22Rv1 (cell line): ENCODE results near the gene HCN2.
"Not testable (repeated sequence)": the region's sequence is repeated elsewhere in the genome, so short reads cannot be mapped to it uniquely, and the experiment has no call there.

ENCODE experiments used
- H3K27ac ChIP-seq: fragments of 450-650 bp; 2 replicates; pipeline ENCODE4 v1.5.1; 2017
- ZFX ChIP-seq: fragments of 450-650 bp; IDR thresholded peaks from 2 replicates; pipeline ENCODE4 v1.6.1; 2017; ENCODE audit warnings: antibody characterized with exemption, borderline replicate concordance
- TF ChIP-seq, protein P1 (sequence below): fragments of 450-650 bp; IDR thresholded peaks from 2 replicates; pipeline ENCODE4 v1.5.1; 2017; ENCODE audit warnings: mild to moderate bottlenecking

HCN2 gene

DNA sequence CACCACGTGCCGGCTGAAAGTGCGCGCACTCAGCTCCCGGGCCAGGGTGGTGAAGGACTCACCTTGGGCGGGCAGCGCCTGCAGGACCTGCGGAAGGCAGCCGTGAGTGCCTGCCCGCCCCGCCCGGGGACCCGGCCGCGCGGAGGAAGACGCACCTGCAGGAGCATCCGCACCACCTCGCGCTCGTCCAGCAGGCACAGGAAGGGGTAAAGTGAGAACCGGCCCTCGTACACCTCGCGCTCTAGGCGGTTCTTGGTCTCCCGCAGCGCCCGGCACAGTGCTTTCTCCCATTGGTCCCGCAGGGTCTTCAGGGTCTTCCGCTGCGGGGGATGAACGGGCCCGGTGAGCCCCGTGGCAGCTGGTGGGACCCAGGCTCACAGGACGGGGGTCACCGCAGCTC lies 33.0 kb downstream of the HCN2 start:
- TF ChIP-seq, protein P1, sequence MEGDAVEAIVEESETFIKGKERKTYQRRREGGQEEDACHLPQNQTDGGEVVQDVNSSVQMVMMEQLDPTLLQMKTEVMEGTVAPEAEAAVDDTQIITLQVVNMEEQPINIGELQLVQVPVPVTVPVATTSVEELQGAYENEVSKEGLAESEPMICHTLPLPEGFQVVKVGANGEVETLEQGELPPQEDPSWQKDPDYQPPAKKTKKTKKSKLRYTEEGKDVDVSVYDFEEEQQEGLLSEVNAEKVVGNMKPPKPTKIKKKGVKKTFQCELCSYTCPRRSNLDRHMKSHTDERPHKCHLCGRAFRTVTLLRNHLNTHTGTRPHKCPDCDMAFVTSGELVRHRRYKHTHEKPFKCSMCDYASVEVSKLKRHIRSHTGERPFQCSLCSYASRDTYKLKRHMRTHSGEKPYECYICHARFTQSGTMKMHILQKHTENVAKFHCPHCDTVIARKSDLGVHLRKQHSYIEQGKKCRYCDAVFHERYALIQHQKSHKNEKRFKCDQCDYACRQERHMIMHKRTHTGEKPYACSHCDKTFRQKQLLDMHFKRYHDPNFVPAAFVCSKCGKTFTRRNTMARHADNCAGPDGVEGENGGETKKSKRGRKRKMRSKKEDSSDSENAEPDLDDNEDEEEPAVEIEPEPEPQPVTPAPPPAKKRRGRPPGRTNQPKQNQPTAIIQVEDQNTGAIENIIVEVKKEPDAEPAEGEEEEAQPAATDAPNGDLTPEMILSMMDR = no peak
- no peak for TF ChIP-seq ZFX
- no peak overlapping the region for H3K27ac ChIP-seq

DNA sequence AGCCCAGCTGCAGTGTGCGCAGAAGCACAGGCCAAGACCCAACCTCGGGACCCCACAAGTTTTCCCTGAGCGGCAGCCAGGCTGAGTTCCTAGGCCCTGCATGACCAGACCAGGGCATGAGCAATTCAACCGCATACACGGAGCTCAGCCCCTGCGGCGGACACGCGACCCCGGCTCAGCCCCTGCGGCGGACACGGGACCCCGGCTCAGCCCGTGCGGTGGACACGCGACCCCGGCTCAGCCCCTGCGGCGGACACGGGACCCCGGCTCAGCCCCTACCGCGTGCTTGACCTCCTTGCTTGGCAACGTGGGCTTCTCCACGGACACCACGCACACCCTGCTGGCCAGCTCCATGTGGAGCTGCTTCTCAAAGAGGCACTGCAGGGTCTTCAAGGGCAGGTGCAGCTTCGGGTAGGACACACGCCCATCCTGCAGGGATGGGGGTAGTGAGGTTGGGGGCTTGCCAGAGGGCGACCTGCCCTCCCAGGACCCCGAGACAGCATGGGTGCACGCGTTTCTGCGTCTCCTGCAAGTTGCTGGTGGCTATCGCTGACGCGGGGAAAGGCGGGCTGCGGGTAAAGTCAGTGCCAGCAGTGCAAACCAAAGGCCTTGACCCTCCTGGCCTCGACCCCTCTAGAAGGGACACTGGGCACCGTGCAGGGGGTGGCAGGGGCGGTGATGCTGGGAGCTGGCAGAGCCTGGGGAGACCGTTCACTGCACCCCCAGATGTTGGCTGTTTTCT lies 33.7 kb downstream of the HCN2 start:
- H3K27ac ChIP-seq = no peak overlapping the region
- no peak for TF ChIP-seq ZFX
- TF ChIP-seq, protein P1 = no peak

DNA sequence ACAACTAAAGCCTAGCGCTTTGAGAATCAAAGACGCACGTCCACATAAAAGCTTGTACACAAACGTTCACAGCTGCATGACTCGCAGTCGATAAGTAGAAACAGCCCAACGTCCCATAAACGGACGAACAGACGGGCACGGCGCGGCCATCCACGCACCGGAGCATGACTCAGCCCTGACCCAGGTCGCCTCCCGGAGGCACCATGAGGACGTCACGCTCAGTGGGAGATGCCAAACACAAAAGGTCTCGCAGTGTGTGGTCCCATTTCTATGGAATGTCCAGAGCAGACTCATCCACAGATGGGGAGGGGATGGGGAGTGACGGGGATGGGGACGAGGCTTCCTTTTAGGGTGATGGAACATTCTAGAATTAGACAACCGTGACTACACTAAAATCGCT lies 34.3 kb downstream of the HCN2 start:
- TF ChIP-seq, protein P1 = no peak; the same call in 1 of the 2 replicates
- no peak for TF ChIP-seq ZFX
- H3K27ac ChIP-seq = no peak overlapping the region

DNA sequence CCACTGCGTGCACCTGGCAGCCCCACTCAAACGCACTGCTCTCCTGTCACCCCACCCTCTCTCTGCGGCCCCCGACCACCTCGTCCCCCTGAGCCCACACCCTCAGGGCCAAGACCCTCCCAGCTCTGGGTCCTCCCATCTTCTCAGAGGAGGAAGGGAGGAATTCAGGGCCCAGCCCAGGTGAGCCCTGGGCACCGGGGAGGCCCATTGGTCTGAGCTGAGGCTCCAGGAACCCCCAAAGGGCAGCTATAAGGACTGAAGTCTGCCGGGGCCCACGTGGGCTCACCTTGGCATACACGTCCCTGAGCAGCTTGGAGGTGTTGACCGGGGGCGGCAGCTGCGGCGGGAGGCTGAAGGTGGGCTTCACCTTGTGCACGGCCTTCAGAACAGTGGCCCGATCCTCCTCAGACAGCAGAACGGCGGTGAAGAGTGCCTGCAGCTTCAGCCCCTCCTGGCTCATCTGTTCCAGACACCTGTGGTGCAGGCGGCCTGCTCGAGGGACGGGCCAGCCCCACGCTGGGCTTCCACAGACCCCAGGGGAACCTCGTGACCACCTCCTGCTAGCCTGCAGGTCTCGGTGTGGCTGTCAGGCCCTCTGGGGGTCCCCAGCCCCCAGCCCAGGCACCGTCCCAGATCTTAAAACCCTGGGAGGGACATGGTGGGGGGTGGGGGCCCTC lies 34.9 kb downstream of the HCN2 start:
- TF ChIP-seq, protein P1 = no peak
- no peak for TF ChIP-seq ZFX
- H3K27ac ChIP-seq = no peak overlapping the region

DNA sequence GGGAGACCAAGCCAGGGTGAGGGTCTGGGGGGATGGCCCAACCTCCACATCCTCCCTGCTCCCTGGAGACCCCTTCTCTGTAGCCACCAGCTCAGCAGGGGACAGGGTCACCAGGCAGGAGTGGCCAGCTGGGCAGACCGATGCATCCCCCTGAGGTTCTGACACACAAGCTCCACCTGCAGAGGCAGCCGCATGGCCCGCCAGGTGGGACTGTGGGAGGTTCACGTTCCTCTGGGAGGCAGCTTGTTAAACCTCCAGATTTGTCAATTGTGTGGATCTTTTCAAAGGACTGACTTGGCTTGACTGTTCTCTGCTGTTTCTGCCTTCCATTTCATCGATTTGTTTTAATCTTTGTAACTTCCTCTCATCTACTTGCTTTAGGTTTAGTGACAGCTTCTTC lies 35.6 kb downstream of the HCN2 start:
- TF ChIP-seq, protein P1 = no peak
- TF ChIP-seq ZFX = no peak

DNA sequence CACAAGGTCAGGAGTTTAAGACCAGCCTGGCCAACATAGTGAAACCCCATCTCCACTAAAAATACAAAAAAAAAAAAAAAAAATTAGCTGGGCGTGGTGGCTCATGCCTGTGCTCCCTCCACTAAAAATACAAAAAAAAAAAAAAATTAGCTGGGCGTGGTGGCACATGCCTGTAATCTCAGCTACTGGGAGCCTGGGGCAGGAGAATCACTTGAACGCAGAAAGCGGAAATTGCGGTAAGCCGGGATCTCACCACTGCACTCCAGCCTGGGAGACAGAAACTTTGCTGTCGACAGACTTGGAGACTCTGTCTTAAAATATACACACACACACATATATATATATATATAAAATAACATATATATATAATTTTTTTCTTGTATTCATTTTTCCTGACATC lies 36.9 kb downstream of the HCN2 start:
- not testable (repeated sequence) for H3K27ac ChIP-seq

More for the DNA sequence above, 35.6 kb downstream of the HCN2 start:
- no peak overlapping the region for H3K27ac ChIP-seq

DNA sequence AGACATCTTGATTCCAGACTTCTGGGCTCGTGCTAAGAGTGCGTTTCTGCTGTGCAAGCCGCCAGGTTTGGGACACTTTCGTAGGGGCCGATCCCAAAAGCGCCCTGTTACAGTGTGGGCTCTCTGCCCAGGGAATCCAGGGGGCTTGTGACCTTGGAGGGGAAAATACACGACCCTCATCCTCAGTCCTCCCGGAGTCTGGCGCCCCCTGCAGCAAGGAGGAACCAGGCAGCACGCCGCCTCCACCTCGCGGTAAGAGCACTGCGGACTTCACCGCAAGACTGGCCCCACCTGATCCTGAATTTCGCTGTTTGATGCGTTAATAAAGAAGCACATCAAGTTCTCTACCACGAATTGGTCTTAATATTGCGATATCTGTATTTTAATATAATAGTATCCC lies 38.5 kb downstream of the HCN2 start:
- TF ChIP-seq, protein P1 = peak; percentile 42
- TF ChIP-seq ZFX = no peak
- H3K27ac ChIP-seq = no peak overlapping the region

DNA sequence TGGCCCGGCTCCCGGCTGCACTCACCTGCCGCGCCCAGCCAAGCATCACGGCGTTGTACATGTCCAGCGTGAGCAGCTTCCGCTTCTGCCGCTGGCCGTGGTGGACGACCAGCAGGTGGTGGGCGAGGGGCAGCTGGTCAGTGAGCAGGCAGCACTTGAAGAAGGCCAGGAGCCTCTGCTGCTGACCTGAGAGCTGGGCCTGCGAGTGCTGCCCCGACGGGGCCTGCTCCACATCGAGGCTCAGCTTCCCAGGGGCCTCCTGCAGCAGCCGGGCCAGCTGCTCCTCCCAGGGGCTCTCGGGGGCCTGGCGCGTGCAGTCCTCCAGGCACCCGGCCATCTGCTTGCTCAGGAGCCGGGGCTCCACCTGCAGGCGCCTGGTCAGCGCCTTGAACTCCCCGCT lies 39.8 kb downstream of the HCN2 start:
- H3K27ac ChIP-seq = not testable (repeated sequence)
